ENCODE measurements around the gene ZNRF3.

DNA sequence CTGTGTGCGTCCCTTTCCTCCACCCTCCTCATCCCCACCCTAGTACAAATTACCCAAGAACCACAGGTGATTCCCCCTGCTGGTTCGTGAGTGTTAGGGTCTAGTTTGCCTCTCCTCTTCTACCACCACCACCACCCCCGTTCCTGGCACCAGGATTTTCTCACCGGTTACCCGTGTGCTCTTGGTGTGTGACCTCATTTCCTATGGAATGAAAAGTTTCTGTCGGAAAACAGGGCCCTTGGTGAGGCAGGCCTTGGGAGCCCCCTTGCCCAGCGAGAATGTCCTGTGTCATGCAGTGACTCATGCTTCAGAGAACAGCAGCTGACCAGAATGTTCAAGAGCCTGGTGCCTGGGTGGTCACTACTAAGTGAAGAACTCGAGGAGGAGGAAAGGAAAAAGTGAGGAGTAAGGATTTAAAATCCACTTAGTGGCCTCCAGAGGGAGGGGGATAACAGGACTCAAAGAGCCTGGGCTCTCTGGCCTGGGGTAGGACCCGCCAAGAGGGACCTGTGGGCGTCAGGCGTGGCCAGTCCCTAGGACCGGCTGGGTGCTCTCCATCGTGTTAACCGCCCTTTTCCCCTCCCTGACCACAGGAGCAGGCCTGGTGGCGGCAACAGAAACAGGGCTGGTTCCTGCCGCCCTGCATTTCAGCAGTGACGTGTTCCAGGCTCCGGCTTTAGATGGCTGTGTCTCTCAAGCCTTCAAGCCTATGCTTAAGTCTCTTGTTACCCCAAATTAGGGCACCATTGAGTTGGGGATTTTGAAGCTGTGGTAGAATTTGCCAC, 148.0 kb downstream of the ZNRF3 start:
- no peak for TF ChIP-seq CTCF (IDR thresholded peaks at IDR 0.05)
- TF ChIP-seq POLR2A (IDR thresholded peaks at IDR 0.05) = no peak
